A673 (cell line): ENCODE results near the gene TRIM52.

Source experiments
- EZH2 ChIP-seq: fragments of 200-600 bp; sonication (generic); IDR thresholded peaks from 2 replicates; pipeline ENCODE4 v1.6.1; 2017; ENCODE audit warnings: borderline replicate concordance, low read depth, mild to moderate bottlenecking, mixed read lengths, antibody characterized with exemption, low read length; ENCODE audit not compliant: poor library complexity, severe bottlenecking
- TF ChIP-seq, protein P1 (sequence below): fragments of 300-800, 200-600 bp; sonication (generic); conservative IDR thresholded peaks from 2 replicates; pipeline ENCODE4 v1.5.1; 2017; ENCODE audit warnings: low read depth, mild to moderate bottlenecking, antibody characterized with exemption, low read length, moderate library complexity, mixed read lengths

DNA sequence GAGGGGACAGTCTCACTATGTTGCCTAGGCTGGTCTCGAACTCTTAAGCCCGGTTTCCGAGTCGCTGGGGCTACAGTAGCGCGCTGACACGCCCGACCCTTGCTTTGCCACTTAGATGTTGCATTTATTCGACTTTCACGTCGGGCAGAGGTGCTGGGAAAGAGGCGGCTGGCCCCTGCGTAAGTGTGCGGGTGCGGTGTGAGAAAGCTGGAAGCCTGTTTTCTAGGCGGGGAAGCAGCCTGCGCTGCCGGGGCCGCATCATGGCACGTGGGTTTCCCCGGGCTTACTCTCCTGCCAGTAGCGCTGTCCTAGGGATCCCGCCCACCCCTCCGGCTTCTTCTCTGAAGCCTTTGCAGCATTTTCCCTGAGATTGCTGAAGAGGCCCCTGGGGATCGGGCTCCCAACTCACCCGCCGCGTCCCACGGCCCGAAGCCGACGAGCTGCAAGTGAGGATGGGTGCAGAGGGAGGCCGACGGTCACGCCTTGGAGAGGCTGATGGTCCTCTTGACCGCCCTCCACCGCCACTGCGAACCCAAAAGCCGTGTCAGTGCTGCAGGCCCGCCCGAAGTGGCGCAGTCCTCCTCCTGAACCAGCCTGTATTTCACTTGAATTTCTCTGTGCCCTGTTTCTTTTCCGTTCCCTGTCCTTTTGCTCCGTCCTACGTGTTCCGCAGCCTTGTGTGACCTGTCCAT is 43.7 kb downstream of the TRIM52 start:
- no peak for TF ChIP-seq EZH2
- TF ChIP-seq, protein P1, sequence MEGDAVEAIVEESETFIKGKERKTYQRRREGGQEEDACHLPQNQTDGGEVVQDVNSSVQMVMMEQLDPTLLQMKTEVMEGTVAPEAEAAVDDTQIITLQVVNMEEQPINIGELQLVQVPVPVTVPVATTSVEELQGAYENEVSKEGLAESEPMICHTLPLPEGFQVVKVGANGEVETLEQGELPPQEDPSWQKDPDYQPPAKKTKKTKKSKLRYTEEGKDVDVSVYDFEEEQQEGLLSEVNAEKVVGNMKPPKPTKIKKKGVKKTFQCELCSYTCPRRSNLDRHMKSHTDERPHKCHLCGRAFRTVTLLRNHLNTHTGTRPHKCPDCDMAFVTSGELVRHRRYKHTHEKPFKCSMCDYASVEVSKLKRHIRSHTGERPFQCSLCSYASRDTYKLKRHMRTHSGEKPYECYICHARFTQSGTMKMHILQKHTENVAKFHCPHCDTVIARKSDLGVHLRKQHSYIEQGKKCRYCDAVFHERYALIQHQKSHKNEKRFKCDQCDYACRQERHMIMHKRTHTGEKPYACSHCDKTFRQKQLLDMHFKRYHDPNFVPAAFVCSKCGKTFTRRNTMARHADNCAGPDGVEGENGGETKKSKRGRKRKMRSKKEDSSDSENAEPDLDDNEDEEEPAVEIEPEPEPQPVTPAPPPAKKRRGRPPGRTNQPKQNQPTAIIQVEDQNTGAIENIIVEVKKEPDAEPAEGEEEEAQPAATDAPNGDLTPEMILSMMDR = 0 out of 2 replicates have a peak, but pooled peaks have one; percentile 12
